H9 (cell line): ENCODE data around the gene MSL3. TPM values are rescaled to one million over a fixed set of nuclear protein-coding genes. Genes with fewer than 3 reads are reported as not detected.

Experiments used
- DNase-seq: peaks from one replicate; pipeline ENCODE4 v3.0.0-alpha.2; 2017
- H2AFZ ChIP-seq: one replicate; pipeline ENCODE4 v1.6.1; 2013; ENCODE audit warnings: mild to moderate bottlenecking, low read length, control low read depth, moderate library complexity
- H2AK5ac ChIP-seq: 2 replicates; pipeline ENCODE4 v1.6.1; 2013; ENCODE audit warnings: low read length, control low read depth, mixed read lengths; ENCODE audit not compliant: insufficient read length
- H2BK120ac ChIP-seq: one replicate; pipeline ENCODE4 v1.6.1; 2013; ENCODE audit warnings: low read depth, mild to moderate bottlenecking, low read length, control low read depth, inconsistent platforms; ENCODE audit not compliant: poor library complexity, severe bottlenecking
- H2BK12ac ChIP-seq: 2 replicates; pipeline ENCODE4 v1.6.1; 2013; ENCODE audit warnings: low read length, control low read depth, mixed read lengths, low read depth; ENCODE audit not compliant: insufficient read length
- H2BK15ac ChIP-seq: 2 replicates; pipeline ENCODE4 v1.6.1; 2013; ENCODE audit warnings: low read depth, low read length, control low read depth
- H2BK20ac ChIP-seq: one replicate; pipeline ENCODE4 v1.6.1; 2013; ENCODE audit warnings: low read depth, mild to moderate bottlenecking, low read length, control low read depth, inconsistent platforms; ENCODE audit not compliant: poor library complexity, severe bottlenecking
- H2BK5ac ChIP-seq: 2 replicates; pipeline ENCODE4 v1.6.1; 2013; ENCODE audit warnings: low read length, control low read depth, mixed read lengths; ENCODE audit not compliant: insufficient read length
- H3K14ac ChIP-seq: 2 replicates; pipeline ENCODE4 v1.6.1; 2013; ENCODE audit warnings: low read length, control low read depth; ENCODE audit not compliant: insufficient read depth
- H3K18ac ChIP-seq: 2 replicates; pipeline ENCODE4 v1.6.1; 2013; ENCODE audit warnings: low read depth, mild to moderate bottlenecking, mixed read lengths, low read length, control low read depth; ENCODE audit not compliant: insufficient read length
- H3K23ac ChIP-seq: 2 replicates; pipeline ENCODE4 v1.6.1; 2013; ENCODE audit warnings: low read length, control low read depth, mixed read lengths, low read depth; ENCODE audit not compliant: insufficient read length
- H3K23me2 ChIP-seq: 2 replicates; pipeline ENCODE4 v1.6.1; 2013; ENCODE audit warnings: low read depth, mild to moderate bottlenecking, mixed read lengths, low read length, control low read depth; ENCODE audit not compliant: insufficient read length, poor library complexity, severe bottlenecking
- H3K27ac ChIP-seq: 2 replicates; pipeline ENCODE4 v1.5.1; 2013; ENCODE audit warnings: low read length, control low read depth, mixed read lengths, low read depth; ENCODE audit not compliant: insufficient read length
- H3K27me3 ChIP-seq: 2 replicates; pipeline ENCODE4 v1.6.1; 2013; ENCODE audit warnings: low read length, control low read depth, inconsistent platforms; ENCODE audit not compliant: insufficient read depth
- H3K4ac ChIP-seq: 2 replicates; pipeline ENCODE4 v1.6.1; 2013; ENCODE audit warnings: low read depth, mild to moderate bottlenecking, control low read depth, inconsistent platforms, low read length, moderate library complexity
- H3K4me1 ChIP-seq: 2 replicates; pipeline ENCODE4 v1.6.1; 2013; ENCODE audit warnings: low read length, control low read depth, inconsistent platforms; ENCODE audit not compliant: insufficient read depth
- H3K4me2 ChIP-seq: 2 replicates; pipeline ENCODE4 v1.6.1; 2013; ENCODE audit warnings: low read length, control low read depth, mixed read lengths; ENCODE audit not compliant: insufficient read length, insufficient read depth
- H3K56ac ChIP-seq: 2 replicates; pipeline ENCODE4 v1.6.1; 2013; ENCODE audit warnings: low read depth, mild to moderate bottlenecking, mixed read lengths, low read length, control low read depth; ENCODE audit not compliant: insufficient read length
- H3K79me1 ChIP-seq: 2 replicates; pipeline ENCODE4 v1.6.1; 2013; ENCODE audit warnings: low read depth, mild to moderate bottlenecking, moderate library complexity, low read length, control low read depth, inconsistent platforms; ENCODE audit not compliant: insufficient read depth, poor library complexity, severe bottlenecking
- H3K79me2 ChIP-seq: 2 replicates; pipeline ENCODE4 v1.6.1; 2013; ENCODE audit warnings: low read length, control low read depth, inconsistent platforms; ENCODE audit not compliant: insufficient read depth
- H3K9ac ChIP-seq: 2 replicates; pipeline ENCODE4 v1.6.1; 2013; ENCODE audit warnings: low read length, control low read depth, mixed read lengths; ENCODE audit not compliant: insufficient read length; ENCODE audit errors: extremely low read depth
- H3K9me3 ChIP-seq: one replicate; pipeline ENCODE4 v1.6.1; 2013; ENCODE audit warnings: low read depth, low read length, inconsistent platforms; ENCODE audit not compliant: control insufficient read depth
- H3T11ph ChIP-seq: one replicate; pipeline ENCODE4 v1.6.1; 2013; ENCODE audit warnings: mild to moderate bottlenecking, low read length, control low read depth, inconsistent platforms
- H4K20me1 ChIP-seq: one replicate; pipeline ENCODE4 v1.6.1; 2013; ENCODE audit not compliant: control insufficient read depth, insufficient read length, insufficient read depth
- H4K5ac ChIP-seq: 2 replicates; pipeline ENCODE4 v1.6.1; 2013; ENCODE audit warnings: low read depth, mild to moderate bottlenecking, mixed read lengths, low read length, control low read depth; ENCODE audit not compliant: insufficient read length
- H4K8ac ChIP-seq: replicated peaks from 2 replicates; pipeline ENCODE4 v1.6.1; 2013; ENCODE audit warnings: low read length, control low read depth, mixed read lengths, low read depth; ENCODE audit not compliant: insufficient read length
- H4K91ac ChIP-seq: 2 replicates; pipeline ENCODE4 v1.6.1; 2013; ENCODE audit warnings: low read depth, mild to moderate bottlenecking, moderate library complexity, mixed read lengths, low read length, control low read depth; ENCODE audit not compliant: insufficient read length
- H3K27ac Mint-ChIP-seq, 3 experiments: 2 replicates in 2 of 3; 3 replicates in 1 of 3; pipeline ENCODE4 v1.8.0; 2020 to 2021; ENCODE audit warnings: mixed read lengths in 3 of 3, mild to moderate bottlenecking in 1 of 3, moderate library complexity in 1 of 3
- H3K27me3 Mint-ChIP-seq: 2 replicates; pipeline ENCODE4 v1.8.0; 2021; ENCODE audit warnings: low read depth, mild to moderate bottlenecking, moderate library complexity, mixed read lengths
- H3K36me3 Mint-ChIP-seq, 3 experiments: 2 replicates in 2 of 3; 3 replicates in 1 of 3; pipeline ENCODE4 v1.8.0; 2020 to 2021; ENCODE audit warnings: low read depth in 3 of 3, mixed read lengths in 3 of 3; ENCODE audit not compliant: insufficient read depth in 1 of 3
- H3K4me1 Mint-ChIP-seq, 2 experiments: 2 replicates each; pipeline ENCODE4 v1.8.0; 2020; ENCODE audit warnings: mixed read lengths in 2 of 2
- H3K4me3 Mint-ChIP-seq, 2 experiments: 2 replicates in 1 of 2; 3 replicates in 1 of 2; pipeline ENCODE4 v1.8.0; 2020 to 2021; ENCODE audit warnings: mild to moderate bottlenecking in 2 of 2, mixed read lengths in 2 of 2, moderate library complexity in 1 of 2
- H3K9me3 Mint-ChIP-seq, 2 experiments: 2 replicates in 1 of 2; 3 replicates in 1 of 2; pipeline ENCODE4 v1.8.0; 2020; ENCODE audit warnings: mild to moderate bottlenecking in 2 of 2, mixed read lengths in 2 of 2, moderate library complexity in 1 of 2
- CTCF ChIP-seq: fragments of 200-600 bp; sonication (generic); conservative IDR thresholded peaks from 3 replicates; pipeline ENCODE4 v1.8.0; 2021; ENCODE audit warnings: antibody characterized with exemption, mild to moderate bottlenecking
- WGBS: extraction: QIAGEN DNeasy Blood & Tissue Kit; methylation state at CpG from one replicate; pipeline ENCODE4 v1.1.7; 2013; ENCODE audit warnings: missing lambda C conversion rate, low lambda C conversion rate, mixed read lengths; ENCODE audit not compliant: insufficient read length; ENCODE audit errors: extremely low coverage; 5-methylcytosine and 5-hydroxymethylcytosine counted together
- total RNA-seq: library from RNA; stranded (reverse); gene quantifications from 2 replicates; pipeline ENCODE4 v1.2.1, GENCODE V29; 2021

Gene MSL3
- total RNA-seq, 1 experiment from 2014 or later = 13.0 TPM

GRCh38 chrX:11745881-11746280 lies 12.2 kb upstream of the MSL3 start:
- no peak overlapping the region for H2BK5ac ChIP-seq
- H3K4me2 ChIP-seq = no peak overlapping the region
- no peak overlapping the region for H3T11ph ChIP-seq
- no peak overlapping the region for H3K56ac ChIP-seq
- no peak overlapping the region for H3K4ac ChIP-seq
- Mint-ChIP-seq H3K4me1 (no peaks in the 10 kb centered on the region), H3K27me3 (peaks cover 9% of the 10 kb centered on the region), H3K4me3 (no peak overlapping the region), H3K27ac (no peak overlapping the region), H3K9me3 (peaks cover 54 to 55% of the 10 kb centered on the region in 2 experiments), H3K36me3 (no peaks in the 10 kb centered on the region)
- H3K79me2 ChIP-seq = no peaks in the 10 kb centered on the region
- no peak overlapping the region for H4K8ac ChIP-seq
- H3K9me3 ChIP-seq = no peaks in the 10 kb centered on the region
- H3K27me3 ChIP-seq = no peaks in the 10 kb centered on the region
- no peak overlapping the region for H2AFZ ChIP-seq
- H2BK12ac ChIP-seq = no peak overlapping the region
- no peak overlapping the region for H2BK15ac ChIP-seq
- no peak overlapping the region for H4K5ac ChIP-seq
- no peak overlapping the region for H2AK5ac ChIP-seq
- no peaks in the 10 kb centered on the region for H3K79me1 ChIP-seq
- H4K20me1 ChIP-seq = no peaks in the 10 kb centered on the region
- H3K23ac ChIP-seq = no peak overlapping the region
- H3K14ac ChIP-seq = no peak overlapping the region
- H3K9ac ChIP-seq = no peak overlapping the region
- no peaks in the 10 kb centered on the region for H3K23me2 ChIP-seq
- no CpG with 5 or more reads among the region's 2 CpGs for WGBS
- H3K27ac ChIP-seq = no peak overlapping the region
- H2BK20ac ChIP-seq = no peak overlapping the region
- H2BK120ac ChIP-seq = no peak overlapping the region
- no peak for DNase-seq
- H3K4me1 ChIP-seq = no peaks in the 10 kb centered on the region
- no peak overlapping the region for H3K18ac ChIP-seq
- no peak overlapping the region for H4K91ac ChIP-seq
- no peak for TF ChIP-seq CTCF
